ENCODE results near the gene BANK1.

DNA sequence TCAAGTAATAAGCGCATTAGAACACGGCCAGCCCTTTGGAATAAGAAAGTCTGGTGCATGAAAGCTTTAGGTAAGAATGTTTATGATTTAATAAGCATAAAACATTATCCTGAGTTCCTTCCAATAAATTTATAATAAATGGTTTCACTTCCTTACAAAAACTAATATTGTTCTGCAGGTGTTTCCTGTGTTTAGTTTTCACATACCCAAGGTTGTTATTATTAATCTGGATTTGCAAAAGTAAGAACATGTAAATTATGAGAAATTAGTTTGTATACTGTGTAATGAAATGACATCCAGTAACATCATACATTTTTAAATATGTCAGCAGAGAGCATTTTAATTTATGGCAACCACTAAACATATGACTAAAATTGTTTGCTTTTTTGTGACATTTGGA is 72.1 kb downstream of the BANK1 start:
- TF ChIP-seq, protein P1, sequence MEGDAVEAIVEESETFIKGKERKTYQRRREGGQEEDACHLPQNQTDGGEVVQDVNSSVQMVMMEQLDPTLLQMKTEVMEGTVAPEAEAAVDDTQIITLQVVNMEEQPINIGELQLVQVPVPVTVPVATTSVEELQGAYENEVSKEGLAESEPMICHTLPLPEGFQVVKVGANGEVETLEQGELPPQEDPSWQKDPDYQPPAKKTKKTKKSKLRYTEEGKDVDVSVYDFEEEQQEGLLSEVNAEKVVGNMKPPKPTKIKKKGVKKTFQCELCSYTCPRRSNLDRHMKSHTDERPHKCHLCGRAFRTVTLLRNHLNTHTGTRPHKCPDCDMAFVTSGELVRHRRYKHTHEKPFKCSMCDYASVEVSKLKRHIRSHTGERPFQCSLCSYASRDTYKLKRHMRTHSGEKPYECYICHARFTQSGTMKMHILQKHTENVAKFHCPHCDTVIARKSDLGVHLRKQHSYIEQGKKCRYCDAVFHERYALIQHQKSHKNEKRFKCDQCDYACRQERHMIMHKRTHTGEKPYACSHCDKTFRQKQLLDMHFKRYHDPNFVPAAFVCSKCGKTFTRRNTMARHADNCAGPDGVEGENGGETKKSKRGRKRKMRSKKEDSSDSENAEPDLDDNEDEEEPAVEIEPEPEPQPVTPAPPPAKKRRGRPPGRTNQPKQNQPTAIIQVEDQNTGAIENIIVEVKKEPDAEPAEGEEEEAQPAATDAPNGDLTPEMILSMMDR (IDR thresholded peaks at IDR 0.05; ENCODE audit: low read length): no peak
- TF ChIP-seq EZH2 (IDR thresholded peaks at IDR 0.05; ENCODE audit: borderline replicate concordance, low read length): no peak

All from OCI-LY1 (cell line).